Ammon's horn (tissue), 1 donor: ENCODE data around the gene CENPS.
"Not testable (repeated sequence)": the region's sequence is repeated elsewhere in the genome, so short reads cannot be mapped to it uniquely, and the experiment has no call there.

Experiments
- DNase-seq: peaks from one replicate; pipeline ENCODE4 v3.0.0-alpha.2; 2016; ENCODE audit warnings: low spot score

CENPS gene

GRCh38 chr1:10430216-10431069 is at the start of gene CENPS:
TSS of gene CENPS (plus strand) at chr1:10430433. CDS start at chr1:10430518, 85 bp downstream.
- DNase-seq, result peak; percentile 86

DNA sequence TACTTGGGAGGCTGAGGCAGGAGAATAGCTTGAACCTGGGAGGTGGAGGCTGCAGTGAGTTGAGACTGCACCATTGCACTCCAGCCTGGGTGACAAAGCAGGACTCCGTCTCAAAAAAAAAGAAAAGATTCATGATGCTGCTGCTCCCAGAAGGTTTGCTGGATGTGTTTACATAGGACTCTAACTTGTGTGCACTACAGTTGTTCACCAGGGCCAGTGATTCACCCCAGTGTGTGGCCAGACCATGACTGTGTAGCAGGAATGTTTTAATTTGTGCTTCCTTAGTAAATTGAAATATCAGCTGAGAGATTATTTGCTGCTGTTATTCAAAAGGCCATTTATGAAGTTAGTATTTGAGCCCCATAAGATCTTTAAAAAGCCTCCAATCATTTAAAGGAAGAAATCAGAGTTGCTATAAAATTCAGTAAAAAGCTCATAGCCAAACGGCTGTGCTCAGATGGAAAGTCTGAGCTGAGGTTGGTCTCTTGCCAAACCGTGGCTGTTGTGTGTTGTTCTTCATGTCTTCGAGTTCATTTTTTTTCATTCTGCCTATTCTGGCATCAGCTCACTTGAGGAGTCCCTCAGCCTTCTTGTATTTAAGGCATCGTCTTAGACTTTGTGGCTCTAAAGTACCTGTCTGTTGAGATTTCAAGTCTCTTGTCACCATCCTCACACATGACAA is 49.5 kb upstream of the CENPS start:
- DNase-seq, result peak; percentile 59

GRCh38 chr1:10383630-10384029 is 46.6 kb upstream of the CENPS start:
- no peak for DNase-seq

GRCh38 chr1:10384219-10384618 is 46.0 kb upstream of the CENPS start:
- DNase-seq, result no peak

DNA sequence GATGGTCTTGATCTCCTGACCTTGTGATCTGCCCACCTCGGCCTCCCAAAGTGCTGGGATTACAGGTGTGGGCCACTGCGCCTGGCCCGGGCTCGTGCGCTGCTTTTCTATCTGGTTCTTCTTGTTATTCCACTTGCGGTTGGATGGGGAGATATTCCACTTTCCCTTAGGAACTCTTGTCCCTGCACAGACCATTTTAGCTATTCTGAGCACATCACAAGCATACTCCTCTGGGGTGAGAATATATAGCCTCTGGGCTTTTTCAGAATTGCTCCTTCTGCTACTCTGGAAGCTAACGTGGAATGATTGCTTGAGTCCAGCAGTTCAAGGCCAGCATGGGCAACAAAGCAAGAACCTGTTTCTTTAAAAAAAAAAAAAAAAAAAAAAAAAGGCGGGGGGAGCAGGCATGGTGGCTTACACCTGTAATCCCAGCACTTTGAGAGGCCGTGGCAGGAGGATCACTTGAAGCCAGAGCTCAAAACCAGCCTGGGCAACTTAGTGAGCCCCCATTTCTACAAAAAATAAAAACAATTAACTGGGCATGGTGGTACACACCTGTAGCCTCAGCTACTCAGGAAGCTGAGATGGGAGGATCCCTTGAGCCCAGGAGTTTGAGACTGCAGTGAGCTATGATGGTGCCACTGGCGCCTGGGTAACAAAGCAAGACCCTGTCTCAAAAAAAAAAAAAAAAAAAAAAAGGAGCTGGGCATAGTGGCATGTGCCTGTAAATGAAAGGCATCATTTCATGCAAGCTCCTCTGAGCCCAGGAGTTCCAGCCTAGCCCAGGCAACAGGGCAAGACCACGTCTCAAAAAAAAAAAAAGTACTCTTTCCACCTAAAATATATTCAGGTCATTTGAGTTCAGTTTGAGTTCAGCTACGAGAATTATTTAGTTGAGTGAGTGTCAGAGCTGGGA is 43.2 kb upstream of the CENPS start:
- DNase-seq, result no peak

DNA sequence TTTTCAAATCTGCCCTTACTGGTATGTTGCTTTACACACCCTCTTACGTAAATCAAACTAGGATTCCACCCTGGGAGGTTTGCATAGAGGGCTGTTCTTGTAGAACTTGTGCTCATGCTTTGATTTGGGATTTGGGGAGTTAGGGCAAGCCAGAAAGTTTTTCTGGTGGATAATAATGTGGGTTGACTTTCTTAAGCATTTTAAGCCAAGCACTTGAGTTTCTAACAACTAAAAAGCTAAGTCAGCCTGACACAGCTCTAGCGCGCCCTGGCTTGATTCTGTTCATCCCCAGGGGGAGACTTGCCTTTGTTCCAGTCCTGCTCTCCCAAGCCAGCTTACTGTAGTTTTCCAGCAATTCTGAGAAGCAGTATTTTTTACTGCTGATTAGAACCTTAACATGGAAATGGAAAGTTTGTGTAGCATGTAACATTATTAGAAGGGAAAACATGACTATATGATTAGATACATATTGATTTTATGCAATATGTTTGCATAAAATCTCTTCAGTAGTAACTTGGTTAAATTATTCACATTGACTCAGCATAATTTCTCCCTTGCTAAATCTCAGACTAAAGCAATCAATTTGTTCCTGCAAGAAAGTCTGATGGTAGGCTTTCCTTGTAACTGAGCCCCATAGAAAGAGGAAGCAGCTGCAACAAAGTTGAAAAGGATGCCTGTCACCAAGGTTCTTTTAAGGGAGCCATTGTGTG is 42.4 kb upstream of the CENPS start:
- DNase-seq, result peak; percentile 34

DNA sequence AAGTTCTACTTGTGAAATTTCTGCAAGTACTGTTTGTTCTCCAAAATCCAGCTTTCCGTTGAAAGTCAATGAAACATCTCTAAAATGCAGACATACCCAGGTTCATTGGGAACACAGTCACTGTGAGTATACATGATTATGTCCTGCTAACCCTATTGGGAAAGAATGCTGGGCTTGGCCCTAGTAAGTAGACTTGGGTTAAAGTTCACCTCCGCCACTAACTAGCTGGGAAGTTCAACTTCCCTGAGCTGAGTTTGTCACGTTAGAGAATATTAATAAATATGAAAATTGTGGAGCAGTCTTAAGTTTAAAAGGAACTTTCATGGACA is 41.9 kb upstream of the CENPS start:
- no peak for DNase-seq

DNA sequence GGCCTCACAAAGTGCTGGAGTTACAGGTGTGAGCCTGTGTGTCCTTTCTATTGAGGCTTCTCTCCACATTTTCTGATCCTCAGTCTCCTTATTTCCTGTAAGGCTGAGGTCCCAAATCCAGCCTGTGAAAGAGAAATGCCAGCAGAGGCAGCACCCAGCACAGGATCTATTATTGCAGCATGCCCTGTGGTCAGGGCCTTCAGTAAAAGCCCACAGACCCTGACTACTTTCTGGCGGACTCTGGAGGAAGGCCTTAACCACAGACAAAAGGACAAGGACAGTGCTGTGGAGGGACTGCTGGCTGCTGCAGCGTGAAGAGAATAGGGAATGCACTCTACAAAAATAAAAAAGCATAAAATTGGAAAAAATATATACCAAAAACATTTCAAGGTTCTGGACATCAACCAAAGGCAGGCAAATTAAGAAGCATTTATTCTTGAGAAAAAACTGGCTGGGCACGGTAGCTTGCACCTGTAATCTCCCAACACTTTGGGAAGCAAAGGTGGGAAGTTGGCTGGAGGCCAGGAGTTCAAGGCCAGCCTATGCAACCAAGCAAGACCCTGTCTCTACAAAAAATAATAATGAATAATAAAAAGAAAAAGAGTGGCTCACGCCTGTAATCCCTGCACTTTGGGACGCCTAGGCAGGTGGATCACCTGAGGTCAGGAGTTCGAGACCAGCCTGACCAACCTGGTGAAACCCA is 40.8 kb upstream of the CENPS start:
- DNase-seq, result no peak

DNA sequence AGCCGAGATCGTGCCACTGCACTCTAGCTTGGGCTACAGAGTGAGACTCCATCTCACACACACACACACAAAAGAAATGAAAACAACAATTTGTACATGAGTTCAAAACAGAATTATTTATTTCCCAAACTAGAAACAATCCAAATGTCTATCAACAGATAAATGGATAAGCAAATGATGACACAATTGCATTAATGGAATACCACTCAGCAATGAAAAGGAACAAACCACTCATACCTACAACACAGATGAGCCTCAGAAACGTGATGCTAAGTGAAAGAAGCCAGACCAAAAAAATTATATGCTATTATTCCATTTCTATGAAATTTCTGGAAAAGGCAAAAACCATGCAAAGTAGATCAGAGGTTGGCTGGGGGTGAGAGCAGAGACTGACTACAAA is 33.4 kb upstream of the CENPS start:
- no peak for DNase-seq

DNA sequence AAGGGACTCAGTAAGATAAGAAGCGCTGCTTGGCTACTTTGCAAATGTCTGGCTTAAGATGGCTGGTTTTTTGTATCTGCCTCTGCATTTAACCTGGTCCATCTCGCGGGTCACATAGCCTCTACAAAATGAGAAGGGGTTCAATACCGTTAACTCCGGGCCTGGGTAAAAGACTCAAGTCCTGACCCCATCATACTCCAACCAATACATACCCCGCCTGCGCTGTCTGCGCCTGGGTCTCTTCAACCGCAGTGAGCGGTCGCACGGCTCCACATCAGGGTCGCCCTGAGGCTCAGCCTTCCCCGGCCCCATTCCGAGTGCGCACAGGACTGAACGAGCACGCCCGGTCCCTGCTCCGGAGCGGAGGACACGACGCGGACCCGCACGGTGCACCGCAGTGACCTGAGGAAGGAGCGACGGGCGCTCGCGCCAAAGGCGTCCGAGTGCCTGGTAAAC is 31.9 kb upstream of the CENPS start:
- DNase-seq, result no peak

GRCh38 chr1:10398734-10399443 is 31.3 kb upstream of the CENPS start, which contains the start of gene PGD:
TSS of gene PGD (plus strand) at chr1:10399064. CDS start at chr1:10399118, 54 bp downstream.
- peak; percentile 98 for DNase-seq

GRCh38 chr1:10399444-10399941 is 30.7 kb upstream of the CENPS start:
- DNase-seq, result peak; percentile 34

DNA sequence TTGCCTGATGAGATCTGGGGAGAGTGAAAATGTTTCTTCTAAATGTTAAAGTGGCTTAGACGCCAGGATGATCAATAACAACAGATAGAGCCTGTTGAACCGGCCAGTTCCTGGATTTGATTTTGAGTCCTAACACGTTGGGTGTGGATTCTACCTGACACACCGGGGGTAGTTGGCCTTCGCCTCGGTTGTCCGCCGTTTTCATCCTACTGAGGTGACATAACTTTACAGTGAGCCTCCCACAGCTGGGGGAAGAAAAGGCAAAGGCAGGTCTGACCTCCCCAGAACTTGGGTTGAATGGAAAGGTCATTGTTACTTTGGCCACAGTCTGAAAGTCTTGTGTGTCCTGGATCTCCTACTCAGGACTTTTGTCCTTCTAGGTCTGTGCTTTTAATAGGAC is 30.2 kb upstream of the CENPS start:
- no peak for DNase-seq

DNA sequence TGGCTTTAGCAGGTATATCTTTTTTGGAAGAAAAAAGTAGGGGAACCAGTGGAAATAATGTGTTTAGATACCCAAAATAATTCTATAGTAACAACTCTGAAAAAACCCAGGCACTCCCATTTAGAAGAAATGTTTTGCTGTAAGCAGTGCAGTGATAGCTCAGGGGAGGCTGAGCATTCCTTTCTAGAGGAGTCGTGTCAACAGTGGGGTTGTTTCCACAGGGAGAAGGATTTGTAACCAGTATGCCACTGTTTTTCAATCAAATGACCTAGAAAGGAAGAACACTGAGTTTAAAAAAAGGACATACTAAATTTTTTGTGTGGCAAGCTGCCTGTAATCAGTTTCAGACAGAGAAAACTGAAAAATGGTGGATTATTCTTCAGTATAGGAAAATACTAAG is 29.0 kb upstream of the CENPS start:
- DNase-seq, result no peak

DNA sequence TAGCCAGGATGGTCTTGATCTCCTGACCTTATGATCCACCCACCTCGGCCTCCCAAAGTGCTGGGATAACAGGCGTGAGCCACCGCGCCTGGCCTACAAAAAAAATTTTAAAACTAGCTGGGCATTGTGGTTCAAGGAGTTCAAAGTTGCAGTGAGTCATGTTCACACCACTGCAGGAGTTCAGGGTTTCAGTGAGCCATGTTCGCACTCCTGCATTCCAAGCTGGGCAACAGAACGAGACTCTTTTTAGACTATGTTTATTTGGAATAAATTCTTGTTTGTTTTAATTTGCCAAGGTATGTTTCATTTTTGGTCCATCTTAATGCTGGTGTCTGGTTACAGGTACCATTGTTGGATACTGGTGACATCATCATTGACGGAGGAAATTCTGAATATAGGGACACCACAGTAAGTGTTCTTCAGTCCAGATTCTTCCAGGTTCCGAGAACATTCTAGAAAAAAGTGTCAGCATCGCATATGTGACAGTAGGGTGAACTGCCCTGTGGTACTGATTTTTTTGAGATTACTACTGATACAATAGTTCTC is 27.4 kb upstream of the CENPS start:
- no peak for DNase-seq

- no peak for DNase-seq
These were observed 23.0 kb upstream of the CENPS start for GRCh38 chr1:10407201-10407600.

- peak; percentile 48 for DNase-seq
These were observed 14.9 kb upstream of the CENPS start for GRCh38 chr1:10415211-10415930.

GRCh38 chr1:10415967-10416366 is 14.3 kb upstream of the CENPS start:
- DNase-seq, result not testable (repeated sequence)

- DNase-seq, result not testable (repeated sequence)
These were observed 11.5 kb upstream of the CENPS start for GRCh38 chr1:10418741-10419140.
